ENCODE results near the gene PARD6G. TPM values are rescaled to one million over a fixed set of nuclear protein-coding genes. Genes with fewer than 3 reads are reported as not detected.
"Not testable (repeated sequence)": the region's sequence is repeated elsewhere in the genome, so short reads cannot be mapped to it uniquely, and the experiment has no call there.

The PARD6G gene
- total and polyA plus RNA-seq, 8 donors: 0.42 to 2.2 (median 1.2) TPM

DNA sequence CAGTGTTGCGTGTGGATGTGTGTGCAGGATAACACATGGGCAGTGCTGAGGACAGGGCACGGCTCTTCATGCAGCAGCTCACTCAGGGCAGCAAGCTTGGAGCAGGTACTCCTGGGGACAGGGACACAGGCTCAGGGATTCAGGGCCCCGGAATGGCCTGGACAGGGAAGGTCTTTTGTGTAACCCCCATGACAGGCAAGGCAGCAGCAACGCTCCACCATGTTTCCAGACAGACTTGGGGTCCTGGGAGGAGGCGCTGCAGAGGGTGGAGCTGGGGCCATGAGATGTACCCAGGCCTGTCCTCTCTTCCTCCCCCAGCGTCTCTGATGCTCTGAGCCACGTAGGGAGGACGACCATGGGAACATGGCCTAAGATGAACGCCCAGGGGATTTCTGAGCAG, 80.0 kb downstream of the PARD6G start:
- DNase-seq (peak in 1 of 6 donors; percentile 38), ATAC-seq (no peak), FAIRE-seq (no peak)
- Histone ChIP-seq H3K4me1 (no peaks in the 10 kb centered on the region), H3K27me3 (no peaks in the 10 kb centered on the region), H3K27ac (no peak overlapping the region), H3K36me3 (no peaks in the 10 kb centered on the region), H3K4me3 (no peak overlapping the region), H3K9me3 (no peaks in the 10 kb centered on the region)
- intact Hi-C loops (cut with DNase I): no loop called here
- TF ChIP-seq, protein P1, sequence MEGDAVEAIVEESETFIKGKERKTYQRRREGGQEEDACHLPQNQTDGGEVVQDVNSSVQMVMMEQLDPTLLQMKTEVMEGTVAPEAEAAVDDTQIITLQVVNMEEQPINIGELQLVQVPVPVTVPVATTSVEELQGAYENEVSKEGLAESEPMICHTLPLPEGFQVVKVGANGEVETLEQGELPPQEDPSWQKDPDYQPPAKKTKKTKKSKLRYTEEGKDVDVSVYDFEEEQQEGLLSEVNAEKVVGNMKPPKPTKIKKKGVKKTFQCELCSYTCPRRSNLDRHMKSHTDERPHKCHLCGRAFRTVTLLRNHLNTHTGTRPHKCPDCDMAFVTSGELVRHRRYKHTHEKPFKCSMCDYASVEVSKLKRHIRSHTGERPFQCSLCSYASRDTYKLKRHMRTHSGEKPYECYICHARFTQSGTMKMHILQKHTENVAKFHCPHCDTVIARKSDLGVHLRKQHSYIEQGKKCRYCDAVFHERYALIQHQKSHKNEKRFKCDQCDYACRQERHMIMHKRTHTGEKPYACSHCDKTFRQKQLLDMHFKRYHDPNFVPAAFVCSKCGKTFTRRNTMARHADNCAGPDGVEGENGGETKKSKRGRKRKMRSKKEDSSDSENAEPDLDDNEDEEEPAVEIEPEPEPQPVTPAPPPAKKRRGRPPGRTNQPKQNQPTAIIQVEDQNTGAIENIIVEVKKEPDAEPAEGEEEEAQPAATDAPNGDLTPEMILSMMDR (IDR thresholded peaks at IDR 0.05): no peak
- WGBS, 2 donors: 76 to 88% methylated on average over 9 of the region's 9 CpGs

DNA sequence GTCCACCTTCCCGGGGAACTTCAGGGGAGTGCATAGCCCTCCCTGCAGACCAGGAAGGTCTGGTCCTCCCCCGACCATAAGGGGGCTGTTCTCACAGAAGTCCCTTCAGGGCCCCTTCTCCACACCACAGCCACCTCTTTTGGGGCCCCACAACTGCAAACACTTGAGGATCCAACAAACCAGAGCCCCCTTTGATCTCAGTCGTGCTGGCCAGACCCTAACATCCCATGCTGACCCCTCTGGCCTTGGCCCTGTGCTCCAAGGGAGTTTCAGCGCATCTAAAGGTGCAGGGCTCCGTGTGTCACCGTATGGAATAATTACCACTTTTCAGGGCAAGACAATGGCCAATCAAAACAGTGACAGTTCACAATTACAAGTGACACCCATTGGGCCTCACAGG, 80.6 kb downstream of the PARD6G start:
- no peaks in the 10 kb centered on the region for H3K4me1 ChIP-seq
- no peak overlapping the region for H3K4me3 ChIP-seq
- 70 to 83% methylated on average over 6 of the region's 6 CpGs for WGBS, 2 donors
- ATAC-seq (no peak), FAIRE-seq (no peak), DNase-seq (no peak)
- no peaks in the 10 kb centered on the region for H3K36me3 ChIP-seq
- intact Hi-C loops (cut with DNase I): no loop called here
- no peak overlapping the region for H3K27ac ChIP-seq
- H3K27me3 ChIP-seq: no peaks in the 10 kb centered on the region
- TF ChIP-seq, protein P1 (IDR thresholded peaks at IDR 0.05): no peak
- H3K9me3 ChIP-seq: no peaks in the 10 kb centered on the region

DNA sequence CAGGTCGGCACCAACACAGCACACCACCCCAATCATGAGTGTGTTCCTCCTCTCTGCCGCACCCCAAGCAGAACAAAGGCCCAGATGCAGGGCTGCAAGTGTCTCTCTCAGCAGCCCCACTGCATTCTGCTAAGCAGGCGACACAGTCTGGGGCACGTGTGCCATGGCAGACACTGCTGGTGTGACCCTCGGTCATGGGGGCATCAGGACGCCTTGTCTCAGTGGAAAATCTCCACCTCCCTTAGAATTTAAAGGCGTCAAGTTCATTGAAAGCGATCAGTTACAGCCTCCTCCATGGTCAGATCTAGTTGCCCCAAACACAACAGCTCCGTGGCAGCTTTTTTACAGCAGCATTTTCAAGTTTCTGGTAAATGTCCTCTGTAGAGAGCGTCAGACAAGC, 81.1 kb downstream of the PARD6G start:
- no peaks in the 10 kb centered on the region for H3K9me3 ChIP-seq
- no peak for FAIRE-seq
- no peak for ATAC-seq
- TF ChIP-seq, protein P1 (IDR thresholded peaks at IDR 0.05): no peak
- DNase-seq: no peak
- H3K4me3 ChIP-seq: no peak overlapping the region
- no peaks in the 10 kb centered on the region for H3K27me3 ChIP-seq
- intact Hi-C loops (cut with DNase I): no loop called here
- H3K36me3 ChIP-seq: no peaks in the 10 kb centered on the region
- no peaks in the 10 kb centered on the region for H3K4me1 ChIP-seq
- 87 to 94% methylated on average over 10 of the region's 10 CpGs for WGBS, 2 donors
- no peak overlapping the region for H3K27ac ChIP-seq

DNA sequence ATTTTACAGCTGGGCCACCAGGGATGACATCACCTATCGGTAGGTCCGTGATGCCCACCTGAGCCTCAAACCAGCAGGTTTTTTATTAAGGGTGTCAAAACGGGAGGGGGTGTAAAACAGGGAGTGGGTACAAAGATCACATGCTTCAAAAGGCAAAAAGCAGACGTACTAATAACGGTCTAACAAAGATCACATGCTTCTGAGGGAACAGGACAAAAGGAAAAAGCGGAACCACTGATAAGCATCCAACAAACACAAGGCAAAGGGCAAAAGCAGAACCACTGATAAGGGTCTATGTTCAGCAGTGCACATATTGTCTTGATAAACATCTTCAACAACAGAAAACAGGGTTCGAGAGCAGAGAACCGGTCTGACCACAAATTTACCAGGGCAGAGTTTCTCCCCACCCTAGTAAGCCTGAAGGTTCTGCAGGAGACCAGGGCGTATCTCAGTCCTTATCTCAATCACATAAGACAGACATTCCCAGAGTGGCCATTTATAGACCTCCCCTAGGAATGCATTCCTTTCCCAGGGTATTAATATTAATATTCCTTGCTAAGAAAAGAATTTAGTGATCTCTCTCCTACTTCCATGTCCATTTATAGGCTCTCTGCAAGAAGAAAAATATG, 82.5 kb downstream of the PARD6G start:
- H3K36me3 ChIP-seq; DNase-seq; H3K9me3 ChIP-seq; H3K4me1 ChIP-seq; H3K4me3 ChIP-seq; FAIRE-seq; H3K27me3 ChIP-seq; intact Hi-C loops (cut with DNase I); H3K27ac ChIP-seq; ATAC-seq: not testable (repeated sequence)
- 84 to 87% methylated on average over 9 of the region's 9 CpGs for WGBS, 2 donors

DNA sequence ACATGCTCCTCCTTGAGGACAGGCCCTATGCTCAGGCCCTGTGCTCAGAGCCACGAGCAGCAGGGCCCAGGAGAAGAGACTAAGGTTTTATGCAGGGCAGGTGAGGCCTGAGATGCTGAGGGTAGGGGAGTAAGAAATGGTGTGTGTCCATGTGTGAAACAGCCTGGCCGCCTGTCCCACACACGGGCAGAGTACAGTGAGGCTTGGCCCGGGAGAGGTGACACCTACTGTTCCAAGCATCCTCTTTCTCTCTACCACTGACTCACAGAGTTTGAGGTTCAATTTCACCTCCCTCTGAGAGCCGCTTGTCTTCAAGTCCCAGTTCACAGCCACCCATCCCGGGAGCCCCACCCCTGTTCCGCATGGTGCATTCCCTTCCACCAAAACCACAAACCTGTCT, 84.1 kb downstream of the PARD6G start:
- DNase-seq (no peak), ATAC-seq (no peak), FAIRE-seq (no peak)
- intact Hi-C loops (cut with DNase I): no loop called here
- H3K9me3 ChIP-seq: no peaks in the 10 kb centered on the region
- no peaks in the 10 kb centered on the region for H3K27me3 ChIP-seq
- TF ChIP-seq, protein P1 (IDR thresholded peaks at IDR 0.05): no peak
- no peak overlapping the region for H3K4me3 ChIP-seq
- H3K36me3 ChIP-seq: no peaks in the 10 kb centered on the region
- 95 to 97% methylated on average over 7 of the region's 7 CpGs for WGBS, 2 donors
- no peak overlapping the region for H3K27ac ChIP-seq
- H3K4me1 ChIP-seq: no peaks in the 10 kb centered on the region

Measured in pancreas (tissue), 10 donors.